GM18499 (cell line): ENCODE results near the gene SLAMF1.
"Not testable (repeated sequence)": the region's sequence is repeated elsewhere in the genome, so short reads cannot be mapped to it uniquely, and the experiment has no call there.

Experiments
- ATAC-seq: cut with Tn5 transposase; IDR thresholded peaks from one replicate; pipeline ENCODE4 v1.9.1; 2021; ENCODE audit warnings: moderate number of reproducible peaks; ENCODE audit not compliant: insufficient read depth, unreplicated experiment

The SLAMF1 gene

DNA sequence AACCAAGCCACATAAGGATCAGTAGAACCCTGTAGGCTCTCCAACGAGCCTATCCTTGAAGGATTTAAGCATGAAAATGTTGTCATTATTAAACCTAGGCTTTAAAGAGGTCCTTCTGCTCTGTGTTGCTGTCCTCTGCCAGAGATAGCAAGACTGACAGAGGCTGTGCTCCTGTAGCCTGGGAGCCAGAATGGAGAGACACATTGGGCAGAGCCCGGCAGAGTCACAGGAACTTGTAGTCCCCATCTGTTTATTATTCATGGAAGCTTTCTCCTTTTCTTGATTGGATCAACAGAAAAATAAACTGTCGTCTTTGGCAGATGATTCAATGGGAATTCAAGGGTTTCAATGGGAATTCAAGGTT lies 19.2 kb upstream of the SLAMF1 start:
- no peak for ATAC-seq

DNA sequence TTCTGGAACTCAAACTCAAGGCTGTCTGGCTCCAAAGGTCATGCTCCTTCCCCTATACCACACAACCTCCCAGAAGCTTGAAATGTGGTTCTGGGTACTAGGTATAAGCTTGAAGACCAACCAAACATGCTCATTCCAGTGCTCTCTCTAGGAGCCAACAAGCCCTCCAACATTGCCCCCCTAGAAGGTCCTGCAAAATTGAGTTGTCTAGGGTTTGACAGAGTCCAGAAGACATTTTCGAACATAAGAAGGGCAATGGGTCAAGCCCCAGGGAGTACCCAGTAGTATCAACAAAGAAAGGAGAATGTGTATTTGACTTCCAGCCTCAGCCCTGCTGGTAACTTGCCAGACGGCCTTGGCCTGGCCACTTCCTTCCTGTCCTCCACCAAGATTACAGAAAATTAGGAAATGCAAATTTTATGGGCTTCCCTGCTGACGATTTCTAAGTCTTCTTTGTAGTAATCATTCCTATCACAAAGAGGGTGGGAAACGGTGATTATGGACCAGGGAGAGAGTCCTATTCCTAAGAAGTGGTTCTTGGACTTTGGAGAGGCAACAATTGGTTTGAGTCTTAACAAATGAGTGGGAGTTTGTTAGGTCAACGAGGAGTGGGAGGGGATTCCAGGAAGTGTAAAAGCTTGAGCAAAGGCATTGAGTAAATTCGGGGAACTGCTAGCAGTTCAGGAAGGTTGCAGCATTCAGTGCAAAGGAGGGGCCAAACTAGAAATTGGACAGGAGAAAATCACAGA lies 18.7 kb upstream of the SLAMF1 start:
- no peak for ATAC-seq

DNA sequence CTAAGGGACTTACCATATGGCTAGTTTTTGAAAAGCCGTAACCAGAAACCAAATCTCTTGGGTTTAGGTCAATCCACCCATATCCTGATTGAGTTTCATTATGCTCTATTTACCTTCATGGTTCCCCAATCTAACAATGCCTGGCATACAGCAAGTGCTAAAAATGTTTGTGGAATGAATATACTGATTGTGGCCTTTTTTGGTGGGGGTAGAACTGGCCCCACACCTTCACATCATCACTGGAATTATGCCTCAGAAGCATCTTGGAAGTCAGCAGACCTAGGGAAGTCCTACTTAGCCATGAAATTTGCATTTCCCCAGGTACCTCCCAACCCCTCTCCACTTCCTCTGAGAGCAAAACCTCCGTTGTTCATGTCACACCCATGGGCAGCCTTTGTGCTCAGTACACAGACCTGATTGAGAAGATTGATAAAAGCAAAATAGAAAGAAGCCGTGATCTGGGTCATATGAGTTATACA lies 17.8 kb upstream of the SLAMF1 start:
- no peak for ATAC-seq

DNA sequence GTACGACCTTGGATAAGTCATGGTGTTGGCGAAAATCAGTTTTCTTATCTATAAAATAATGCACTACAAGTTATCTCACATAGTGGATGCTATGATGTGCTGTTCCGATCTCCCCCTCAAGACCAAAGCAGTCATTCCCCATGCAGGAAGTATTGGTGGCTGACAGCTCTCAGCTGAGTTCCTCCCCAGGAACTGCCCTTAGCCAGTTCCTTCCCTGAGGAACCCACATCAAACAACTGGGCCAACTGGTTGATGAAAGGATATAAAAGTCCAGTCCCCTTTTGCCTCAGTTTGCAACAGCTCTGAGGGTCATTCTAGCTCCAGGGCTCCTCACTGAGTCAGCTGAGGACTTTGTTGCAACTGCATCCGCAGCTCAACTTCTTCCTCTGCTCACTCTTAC lies 16.1 kb upstream of the SLAMF1 start:
- no peak for ATAC-seq

DNA sequence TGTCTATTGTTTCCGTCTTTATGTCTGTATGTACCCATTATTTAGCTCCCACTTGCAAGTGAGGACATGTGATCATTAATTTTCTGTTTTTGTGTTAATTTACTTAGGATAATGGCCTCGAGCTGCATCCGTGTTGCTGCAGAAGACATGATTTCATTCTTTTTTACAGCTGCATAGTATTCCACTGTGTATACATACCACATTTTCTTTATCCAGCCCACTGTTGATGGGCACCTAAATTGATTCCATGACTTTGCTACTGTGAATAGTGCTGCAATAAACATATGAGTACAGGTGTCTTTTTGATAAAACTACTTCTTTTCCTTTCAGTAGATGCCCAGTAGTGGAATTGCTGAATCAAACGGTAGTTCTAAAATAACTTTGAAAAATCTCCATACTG lies 12.7 kb upstream of the SLAMF1 start:
- ATAC-seq: no peak

DNA sequence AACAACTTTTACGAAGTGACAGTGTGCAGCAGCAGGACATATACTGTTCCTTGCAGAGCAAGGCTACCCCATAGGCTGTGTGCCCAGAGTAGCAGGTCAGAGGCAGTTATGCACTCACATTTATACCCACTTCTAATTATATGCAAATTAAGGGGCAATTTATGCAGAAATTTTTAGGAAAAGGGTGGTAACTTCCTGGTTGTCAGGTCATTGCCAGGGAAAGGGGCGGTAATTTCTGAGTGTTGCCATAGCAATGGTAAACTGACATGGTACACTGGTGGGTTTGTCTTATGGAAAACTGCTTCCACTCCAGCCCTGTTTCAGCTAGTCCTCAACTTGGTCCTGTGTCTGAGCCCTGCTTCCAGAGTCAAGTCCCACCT lies 12.0 kb upstream of the SLAMF1 start:
- no peak for ATAC-seq

DNA sequence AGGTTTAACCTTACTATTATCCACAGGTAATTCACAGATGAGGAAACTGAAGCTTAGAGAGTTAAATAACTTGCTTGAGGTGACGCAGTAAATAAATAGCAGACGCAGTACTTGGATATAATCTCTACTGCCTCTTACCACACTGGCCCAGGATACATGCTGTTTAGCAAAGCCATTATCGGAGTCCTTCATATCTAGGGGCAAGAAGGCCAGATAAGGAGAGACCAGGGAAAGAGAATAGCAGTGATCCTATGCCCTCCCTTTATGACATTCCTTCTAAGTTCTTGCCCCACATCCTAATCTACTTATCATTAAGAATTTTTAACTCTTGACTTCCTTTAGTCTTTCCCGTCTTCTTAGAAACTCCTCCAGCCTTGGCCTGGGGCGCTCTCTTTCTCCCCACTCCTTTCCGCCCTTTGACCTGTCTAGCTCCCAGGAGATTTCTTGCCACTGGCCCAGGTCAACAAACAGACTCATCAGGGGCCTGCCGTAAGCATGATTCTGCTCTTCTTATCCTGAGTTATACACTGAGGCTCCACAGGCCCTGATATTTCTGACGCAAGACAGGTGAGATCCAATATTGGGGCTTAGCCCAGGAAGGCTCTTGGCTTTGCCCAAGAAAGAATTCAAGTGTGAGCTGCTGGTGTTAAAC lies 11.4 kb upstream of the SLAMF1 start:
- no peak for ATAC-seq

DNA sequence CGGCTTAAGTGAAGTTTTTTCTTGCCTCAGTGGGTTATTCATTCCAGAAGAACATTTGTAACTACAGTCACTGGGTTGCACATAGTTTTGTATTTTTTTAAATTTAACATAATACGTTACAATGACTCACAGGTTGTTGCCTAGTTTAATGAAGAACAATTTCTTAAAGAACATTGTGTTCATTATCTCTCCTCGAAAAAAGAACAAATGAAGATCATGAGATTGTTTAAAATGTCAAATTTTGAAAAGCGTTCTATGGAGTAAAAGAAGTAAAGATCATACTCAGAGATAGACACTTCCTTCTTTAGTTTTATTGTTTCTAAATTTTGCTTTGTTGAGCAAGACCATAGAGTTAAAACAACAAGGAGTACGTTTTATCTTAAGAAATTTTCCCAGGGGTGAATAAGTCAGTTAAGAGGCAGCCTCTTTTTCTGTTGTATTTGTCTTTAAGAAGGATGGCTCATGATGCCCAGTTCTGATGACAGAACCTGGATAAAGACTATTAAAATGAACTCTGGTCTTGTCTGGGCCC lies 10.5 kb upstream of the SLAMF1 start:
- ATAC-seq: no peak

DNA sequence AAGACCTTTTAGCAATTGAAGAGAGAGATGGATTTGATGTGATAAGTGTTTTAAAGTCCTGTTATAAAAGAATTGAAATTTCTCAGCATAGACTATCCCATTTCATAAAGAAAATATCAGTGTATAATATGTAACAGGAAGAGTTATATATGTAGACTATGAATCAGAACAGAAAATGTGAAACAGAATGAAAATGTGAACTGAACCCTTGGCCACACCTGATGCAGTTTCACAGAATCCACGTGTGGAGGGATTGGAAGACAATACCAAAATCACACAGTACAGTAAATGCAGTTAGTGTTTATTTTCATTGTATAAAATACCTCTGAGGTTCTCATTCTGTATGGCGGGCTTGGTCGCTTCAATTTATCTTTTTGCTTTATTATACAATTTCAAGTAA lies 9.9 kb upstream of the SLAMF1 start:
- ATAC-seq: no peak

DNA sequence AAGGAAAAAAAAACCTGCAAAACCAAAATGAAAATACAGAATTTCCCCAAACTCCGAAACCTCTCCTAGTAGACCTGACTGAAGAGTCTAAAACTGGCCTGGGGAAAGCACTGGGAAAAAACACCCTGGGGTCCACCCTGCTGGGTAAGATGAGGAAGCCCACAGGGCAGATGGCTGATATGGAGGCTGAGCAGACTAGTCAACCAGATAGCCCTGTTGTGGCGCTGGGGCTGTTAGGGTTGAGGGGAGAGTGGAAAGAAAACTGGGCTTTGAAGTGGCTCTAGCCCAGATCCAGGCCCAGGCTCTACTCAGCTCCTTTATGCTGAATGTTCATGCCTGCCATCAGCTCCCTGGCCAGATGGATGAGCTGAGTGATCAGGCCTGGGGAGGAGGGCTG lies 6.8 kb upstream of the SLAMF1 start:
- ATAC-seq: no peak

DNA sequence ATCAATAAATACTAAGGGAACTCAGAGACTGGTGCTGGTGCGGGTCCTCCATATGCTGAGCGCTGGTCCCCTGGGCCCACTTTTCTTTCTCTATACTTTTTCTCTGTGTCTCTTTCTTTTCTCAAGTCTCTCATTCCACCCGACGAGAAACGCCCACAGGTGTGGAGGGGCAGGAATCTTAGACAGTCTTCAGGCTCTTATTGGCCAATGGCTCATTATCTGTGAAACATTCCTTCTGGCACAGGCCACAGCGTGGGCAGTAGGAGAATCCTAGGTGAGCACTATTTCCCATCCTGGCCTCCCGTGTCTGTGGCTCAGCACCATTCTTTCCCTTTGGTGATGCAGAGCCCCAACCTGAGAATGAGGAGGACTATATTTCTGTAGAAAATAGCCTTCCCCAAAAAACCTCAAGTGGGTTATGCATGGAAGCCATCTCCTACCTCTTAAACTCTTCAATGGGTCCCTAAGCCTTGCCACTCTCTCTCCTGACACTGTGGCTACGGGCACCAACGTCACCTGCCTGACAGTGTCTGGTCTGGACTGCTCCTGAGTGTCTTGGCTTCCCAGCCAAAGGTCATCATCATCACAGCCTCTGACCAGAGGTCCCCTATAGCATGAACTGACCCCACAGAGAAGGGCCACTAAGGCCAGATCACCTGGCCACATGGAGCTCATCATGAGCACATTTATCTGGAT lies 6.2 kb upstream of the SLAMF1 start:
- ATAC-seq: no peak

DNA sequence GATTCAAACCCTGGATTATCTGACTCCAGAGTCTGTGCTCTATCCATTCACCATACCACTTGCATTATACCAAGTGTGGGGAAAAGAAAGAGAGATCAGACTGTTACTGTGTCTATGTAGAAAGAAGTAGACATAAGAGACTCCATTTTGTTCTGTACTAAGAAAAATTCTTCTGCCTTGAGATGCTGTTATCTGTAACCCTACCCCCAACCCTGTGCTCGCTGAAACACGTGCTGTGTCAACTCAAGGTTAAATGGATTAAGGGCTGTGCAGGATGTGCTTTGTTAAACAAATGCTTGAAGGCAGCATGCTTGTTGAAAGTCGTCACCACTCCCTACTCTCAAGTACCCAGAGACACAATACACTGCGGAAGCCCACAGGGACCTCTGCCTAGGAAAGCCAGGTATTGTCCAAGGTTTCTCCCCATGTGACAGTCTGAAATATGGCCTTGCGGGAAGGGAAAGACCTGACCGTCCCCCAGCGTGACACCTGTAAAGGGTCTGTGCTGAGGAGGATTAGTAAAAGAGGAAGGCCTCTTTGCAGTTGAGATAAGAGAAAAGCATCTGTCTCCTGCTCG lies 5.3 kb upstream of the SLAMF1 start:
- ATAC-seq: not testable (repeated sequence)

DNA sequence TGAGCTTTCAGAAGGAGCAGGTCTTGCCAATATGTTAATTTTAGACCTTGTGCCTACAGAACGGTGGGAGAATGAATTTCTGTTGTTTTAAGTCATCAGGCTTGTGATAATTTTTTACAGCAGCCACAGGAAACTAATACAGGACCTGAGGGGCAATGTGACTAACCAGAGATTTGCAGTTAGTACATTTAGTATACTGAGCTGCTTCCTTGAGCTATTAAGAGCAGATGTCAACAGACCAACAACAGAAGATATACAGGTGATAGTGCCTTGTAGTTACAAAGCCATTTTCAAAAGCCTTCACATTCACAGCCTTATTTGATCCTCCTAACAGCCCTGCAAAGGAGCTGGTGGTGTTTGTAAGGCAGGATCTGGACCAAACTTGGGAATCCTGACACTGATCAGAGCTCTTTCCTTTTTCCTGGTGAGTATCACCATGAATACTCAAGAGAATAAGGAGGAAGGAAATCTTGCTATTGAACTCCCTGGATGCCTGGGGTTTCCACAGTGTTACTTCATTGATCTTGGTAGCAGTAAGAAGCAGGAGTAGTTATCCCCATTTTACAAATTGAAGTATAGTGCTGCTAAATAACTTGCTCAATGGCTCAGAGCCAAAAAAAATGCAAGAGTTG lies 4.7 kb upstream of the SLAMF1 start:
- ATAC-seq: no peak

DNA sequence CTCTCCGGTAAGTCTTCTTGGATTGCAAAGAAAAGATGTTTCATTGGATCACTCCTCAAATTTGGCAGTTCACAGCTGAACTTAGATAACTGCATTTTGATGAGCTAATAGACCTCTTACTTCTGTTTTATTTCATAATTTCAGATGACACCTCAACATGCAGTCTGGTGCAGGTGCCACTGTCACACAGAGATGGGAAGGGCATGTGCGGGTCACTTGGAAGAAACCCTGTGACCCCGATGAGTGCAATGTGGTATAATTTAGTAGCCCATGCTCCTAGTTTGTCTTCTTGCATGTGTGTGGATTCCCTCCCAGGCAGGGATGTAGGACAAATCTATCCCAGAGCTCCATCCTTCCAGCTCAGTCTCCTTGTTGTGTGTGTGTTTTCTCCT lies 481 bp upstream of the SLAMF1 start:
- no peak for ATAC-seq

DNA sequence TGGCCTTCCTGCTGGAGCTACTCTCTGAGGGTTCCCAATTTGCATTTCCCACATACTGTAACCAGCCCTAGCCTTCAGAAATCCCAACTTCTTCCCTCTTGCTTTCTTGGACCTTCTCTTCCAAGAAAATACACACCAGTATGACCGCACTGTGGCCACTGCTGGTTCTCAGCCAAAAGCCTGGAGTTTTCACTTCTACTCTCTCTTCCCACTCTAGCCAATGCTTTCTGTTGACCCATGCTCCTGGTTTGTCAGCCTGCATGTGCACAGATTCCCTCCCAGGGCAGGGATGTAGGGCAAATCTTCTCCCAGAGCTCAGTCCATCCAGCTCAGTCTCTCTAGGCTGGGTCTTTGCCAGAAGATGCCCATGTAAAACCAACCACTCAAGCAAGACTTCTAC lies 664 bp downstream of the SLAMF1 start:
- ATAC-seq: no peak

DNA sequence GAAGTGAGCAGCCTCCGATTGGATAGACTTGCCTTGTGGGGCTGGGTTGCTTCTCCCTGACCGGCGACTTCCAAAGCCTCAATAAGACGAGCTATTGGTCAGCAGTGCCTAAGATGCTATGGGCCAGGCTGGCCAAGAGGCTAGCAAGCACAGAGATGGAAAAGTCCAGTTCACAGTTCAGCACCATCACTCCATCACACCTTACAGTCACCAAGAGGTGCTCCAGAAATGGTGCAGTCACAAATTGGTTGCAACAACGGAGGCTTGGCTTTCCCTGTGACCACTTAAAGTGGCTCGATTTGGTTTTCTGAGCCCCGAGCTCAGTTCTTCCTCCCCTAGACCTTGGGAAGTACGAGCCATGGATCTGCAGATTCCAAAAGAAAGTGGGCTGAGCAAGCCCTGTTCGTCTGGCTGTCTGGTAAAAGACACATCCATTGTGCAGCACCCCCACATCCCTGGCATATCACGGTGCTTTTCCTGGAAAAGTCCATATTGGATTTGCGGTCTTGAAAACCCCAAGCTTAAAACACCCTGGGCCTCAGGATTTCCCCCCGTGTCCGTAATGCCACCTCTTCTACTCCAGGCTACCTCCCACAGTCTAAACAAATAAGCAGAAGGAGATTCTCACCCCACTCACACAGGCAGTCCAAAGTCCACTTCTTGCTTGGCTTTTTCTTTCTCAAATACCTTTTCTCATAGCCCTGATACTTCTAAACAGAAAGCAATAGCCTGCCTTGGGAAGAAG lies 1.3 kb downstream of the SLAMF1 start:
- no peak for ATAC-seq

DNA sequence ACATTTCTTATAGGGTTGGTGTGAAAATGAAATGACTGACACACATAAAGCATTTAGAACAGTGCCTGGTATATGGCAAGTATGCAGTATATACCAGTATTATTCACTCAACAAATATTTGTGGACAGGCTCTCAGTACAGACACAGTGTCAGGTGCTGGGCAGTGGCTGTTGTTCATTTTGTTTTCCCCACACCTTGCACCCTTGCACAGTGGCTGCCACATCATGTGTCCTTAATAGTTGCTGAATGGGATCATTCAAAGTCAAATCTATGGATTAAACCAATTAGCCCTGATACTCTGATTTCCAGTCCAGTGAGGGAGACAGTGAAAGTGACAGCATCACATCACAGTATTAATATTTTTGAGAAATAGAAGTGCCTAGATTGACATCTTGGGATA lies 2.4 kb downstream of the SLAMF1 start:
- ATAC-seq: no peak

DNA sequence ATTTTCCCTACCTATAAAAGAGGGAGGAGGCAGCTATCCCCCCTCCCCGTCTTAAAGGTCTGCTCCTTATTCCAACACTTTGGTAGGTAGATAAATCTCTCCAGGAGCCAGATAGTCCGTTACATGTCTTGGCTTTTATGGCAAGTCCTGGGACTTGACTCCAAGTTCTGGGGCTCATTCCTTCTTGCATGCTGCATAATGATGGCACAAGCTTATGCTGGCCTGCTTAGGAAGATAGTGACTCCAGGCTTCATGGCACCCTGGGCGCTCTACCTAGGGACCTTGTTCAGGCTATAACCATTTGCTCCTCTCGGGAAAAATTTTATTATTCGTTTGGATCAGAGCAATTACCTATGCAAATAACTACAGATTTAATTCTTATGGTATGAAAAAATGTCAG lies 3.7 kb downstream of the SLAMF1 start:
- ATAC-seq: no peak

DNA sequence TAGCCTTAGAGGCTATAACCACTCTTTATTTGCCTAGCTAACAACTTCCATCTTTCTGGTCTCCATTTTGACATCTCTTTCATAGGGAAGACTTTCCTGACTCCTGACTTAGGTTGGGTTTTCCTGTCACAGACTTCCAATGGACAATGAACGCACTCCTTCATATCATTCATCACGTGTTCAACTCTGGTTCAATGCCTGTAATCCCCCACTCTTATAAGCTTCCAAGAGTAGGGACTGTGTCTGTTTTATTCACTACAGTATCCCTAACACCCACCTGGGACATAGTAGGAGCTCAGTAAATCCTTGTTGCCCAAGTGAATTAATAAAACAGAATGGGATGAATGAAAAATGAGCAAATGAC lies 4.6 kb downstream of the SLAMF1 start:
- no peak for ATAC-seq
